C4-2B (cell line): ENCODE data around the gene VIPR1.

Experiments
- ZFX ChIP-seq: fragments of 450-650 bp; IDR thresholded peaks from 2 replicates; pipeline ENCODE4 v1.6.1; 2017
- TF ChIP-seq, protein P1 (sequence below): fragments of 450-650 bp; conservative IDR thresholded peaks from 2 replicates; pipeline ENCODE4 v1.5.1; 2017; ENCODE audit warnings: mild to moderate bottlenecking

GRCh38 chr3:42569593-42570142, 67.2 kb downstream of the VIPR1 start:
- TF ChIP-seq, protein P1, sequence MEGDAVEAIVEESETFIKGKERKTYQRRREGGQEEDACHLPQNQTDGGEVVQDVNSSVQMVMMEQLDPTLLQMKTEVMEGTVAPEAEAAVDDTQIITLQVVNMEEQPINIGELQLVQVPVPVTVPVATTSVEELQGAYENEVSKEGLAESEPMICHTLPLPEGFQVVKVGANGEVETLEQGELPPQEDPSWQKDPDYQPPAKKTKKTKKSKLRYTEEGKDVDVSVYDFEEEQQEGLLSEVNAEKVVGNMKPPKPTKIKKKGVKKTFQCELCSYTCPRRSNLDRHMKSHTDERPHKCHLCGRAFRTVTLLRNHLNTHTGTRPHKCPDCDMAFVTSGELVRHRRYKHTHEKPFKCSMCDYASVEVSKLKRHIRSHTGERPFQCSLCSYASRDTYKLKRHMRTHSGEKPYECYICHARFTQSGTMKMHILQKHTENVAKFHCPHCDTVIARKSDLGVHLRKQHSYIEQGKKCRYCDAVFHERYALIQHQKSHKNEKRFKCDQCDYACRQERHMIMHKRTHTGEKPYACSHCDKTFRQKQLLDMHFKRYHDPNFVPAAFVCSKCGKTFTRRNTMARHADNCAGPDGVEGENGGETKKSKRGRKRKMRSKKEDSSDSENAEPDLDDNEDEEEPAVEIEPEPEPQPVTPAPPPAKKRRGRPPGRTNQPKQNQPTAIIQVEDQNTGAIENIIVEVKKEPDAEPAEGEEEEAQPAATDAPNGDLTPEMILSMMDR, result no peak
- no peak for TF ChIP-seq ZFX
